Activated gamma-delta T cell treated with anti-CD3 and anti-CD28 coated beads, Interleukin-2, amount 50 U/mL, for 16 hours (primary cell): ENCODE results near the gene SAMD14.
A peak's percentile ranks its signal among the peaks of the same experiment; 100 is the strongest.

Source experiments
- DNase-seq: peaks from one replicate; pipeline ENCODE4 v3.0.0-alpha.2; 2020; ENCODE audit warnings: low read depth

The SAMD14 gene

DNA sequence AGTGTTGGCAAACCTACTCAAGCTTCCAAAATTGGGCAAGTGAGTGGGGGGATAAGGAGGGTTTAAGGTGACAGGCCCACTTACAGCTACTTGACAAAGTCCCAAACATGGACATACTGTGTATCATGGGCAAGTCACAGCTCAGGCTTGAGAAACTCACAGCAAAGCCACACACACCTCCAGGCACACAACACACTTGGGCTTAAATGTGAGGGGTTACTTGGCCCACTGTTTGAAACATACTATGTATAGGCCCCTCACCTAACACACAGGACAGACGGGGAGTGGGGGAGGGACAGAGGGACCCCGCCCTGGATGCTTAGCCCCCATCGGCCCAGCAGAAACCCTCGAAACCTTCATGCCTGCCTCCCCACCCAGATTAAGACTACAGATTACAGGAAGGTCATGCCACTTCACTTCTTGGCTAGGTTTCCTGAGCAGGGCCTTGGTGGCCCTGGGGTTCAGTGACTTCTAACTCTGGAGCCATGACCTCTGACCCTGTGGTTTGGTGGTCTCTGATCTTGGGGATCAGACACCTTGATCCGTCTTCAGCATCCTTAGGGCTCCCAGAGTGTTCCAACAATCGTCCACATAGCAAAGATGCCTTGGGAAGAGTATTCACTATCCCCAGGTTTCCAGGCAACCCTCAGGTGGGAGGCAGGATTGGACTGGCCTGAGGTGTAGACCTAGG is 2.3 kb upstream of the SAMD14 start:
- DNase-seq = no peak

DNA sequence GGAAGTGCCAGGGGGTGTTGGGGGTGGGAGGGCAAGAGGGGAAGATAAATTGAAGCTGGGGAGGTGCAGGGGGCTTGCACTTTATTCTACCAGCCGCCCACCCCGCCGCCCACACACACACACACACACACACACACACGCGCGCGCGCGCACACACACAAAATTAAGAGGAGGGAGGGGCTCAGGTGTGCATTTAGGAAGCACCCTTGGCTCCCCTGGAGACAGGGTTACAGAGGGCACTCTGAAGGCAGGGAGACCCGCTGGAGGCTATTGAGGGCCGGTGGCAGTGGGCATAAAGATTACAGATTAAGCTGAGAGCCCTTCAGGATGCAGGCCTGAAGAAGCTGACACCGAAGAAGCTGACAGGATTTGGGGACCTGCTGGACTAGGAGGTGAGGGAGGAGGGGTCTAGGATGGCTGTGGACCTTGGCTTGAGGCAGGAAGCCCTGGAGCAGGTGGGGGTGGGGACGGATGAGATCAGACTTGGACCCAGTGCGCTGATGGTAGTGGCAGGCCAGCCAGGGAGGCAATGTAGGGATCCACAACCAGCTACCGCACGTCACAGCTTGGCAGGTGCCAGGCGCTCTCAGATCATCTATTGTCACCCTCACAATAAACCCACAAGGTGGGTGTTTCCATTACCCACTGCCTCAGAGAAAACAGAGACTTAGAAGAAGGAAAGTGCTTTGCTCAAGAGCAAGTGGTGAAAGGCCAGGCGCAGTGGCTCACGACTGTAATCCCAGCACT is 772 bp upstream of the SAMD14 start:
- DNase-seq = no peak

DNA sequence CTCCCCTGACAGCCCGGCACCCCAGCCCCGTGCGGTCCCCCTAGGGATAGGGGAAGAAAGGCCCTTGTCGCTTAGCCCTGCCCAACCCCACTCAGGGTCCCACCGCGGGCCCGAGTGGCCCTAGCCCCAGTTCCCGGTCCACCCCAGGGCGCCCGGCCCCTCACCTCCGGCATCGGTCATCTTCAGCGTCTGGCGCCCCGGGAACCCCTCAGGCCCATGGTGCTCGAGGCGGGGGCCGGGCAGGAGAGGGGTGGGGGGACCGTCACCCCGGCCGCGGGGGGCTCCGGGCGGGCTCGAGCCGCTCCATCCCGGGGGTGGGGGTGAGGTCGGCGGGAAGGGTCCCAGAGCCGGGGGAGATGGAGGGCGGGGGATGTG is 620 bp downstream of the SAMD14 start:
- DNase-seq = no peak

DNA sequence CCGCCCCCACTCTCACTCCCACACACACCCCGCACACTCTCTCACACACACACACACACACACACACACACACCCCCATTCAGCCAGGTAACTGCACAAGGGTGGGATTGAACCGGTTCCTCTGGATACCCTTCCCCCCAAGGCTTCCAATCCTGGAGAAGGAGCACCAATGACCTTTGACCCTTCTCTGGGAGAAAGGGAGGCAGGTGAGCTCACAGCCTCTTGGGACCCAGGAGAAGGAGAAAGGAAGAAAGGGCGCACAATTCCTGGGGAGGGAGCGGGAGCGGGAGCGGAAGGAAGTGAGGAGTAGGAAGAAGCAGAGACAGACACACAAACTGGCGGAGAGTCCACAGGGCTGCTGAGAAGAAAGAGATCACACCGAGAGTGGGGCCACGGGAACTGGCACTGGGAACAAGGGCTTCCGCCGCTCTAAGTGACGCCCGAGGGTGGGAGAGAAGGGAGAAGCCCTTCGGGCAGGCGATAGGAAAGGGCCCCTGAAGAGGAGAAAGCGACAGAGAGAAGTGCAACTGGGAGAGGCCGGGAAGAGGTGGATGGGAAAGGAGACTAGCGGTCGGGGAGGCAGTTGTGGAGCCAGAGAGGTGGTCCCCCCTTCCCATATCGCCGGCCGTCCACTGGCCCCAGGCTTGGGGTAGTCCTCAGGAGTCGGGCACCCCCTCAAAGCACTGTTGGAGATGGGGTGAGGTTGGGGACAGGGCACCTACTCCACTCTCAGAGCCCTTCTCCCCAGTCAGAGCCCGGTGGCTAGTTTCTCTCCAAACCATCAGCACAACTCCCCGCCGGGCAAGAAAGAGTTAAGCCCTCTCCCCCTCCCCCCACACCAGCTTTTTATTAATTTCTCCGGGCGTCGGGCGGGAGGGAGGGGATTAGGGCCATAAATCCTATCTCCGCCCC is 1.3 kb downstream of the SAMD14 start:
- no peak for DNase-seq

DNA sequence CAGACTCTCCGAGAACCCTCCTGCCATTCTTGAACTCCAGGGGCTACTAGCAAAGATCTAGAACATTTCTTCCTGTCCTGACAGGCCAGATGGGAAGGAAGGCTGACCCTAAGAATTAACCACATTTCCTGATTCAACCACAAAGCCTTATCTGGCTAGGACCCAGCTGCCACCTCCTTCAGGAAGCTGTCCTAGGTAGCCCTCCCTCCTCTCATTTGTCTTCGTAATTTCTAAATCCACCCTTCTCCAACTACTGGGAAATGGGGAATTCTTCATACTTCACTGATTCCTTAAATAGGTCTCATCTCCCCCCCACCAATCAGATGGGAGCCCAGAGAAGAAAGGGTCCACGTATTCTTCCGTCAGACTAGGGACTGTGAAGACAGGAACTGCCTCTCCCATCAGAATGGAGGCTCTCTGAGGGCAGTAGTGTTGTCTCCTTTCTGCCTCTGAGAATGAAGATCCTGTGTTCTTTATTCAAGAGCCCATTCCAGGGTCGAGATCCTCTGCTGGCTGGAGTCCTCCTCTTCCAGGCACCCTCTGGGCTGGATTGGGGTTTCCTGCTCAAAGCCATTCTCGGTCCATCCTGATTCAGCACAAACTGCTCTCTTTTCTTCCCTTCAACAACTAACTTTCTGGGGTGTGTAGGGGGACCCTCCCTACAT is 2.1 kb downstream of the SAMD14 start:
- no peak for DNase-seq

DNA sequence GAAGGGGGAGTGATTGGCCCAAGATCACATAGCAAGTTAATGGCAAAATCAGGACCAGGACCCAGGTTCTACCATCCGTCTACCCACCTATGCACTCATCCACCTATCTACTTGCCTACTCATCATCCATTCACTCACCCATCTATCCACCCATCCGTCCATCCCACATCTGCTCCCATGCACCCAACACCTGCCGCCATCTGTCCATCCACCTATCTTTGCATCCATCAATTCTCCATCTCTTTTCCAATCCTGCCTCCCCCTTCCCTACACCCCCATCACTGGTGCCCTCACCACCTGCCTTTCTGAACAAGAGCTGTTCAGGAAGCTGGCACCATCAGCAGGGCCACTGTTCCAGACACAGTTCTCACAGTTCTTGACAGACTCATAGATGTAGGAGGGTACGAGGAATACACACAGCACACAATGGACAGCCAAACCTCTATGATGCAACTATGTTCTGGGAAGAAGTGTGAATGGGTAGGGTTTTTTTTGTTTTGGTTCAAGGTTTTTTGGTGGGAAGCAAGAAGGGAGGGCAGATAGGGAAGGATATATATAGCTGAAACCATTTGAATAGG is 4.5 kb downstream of the SAMD14 start:
- DNase-seq = no peak

DNA sequence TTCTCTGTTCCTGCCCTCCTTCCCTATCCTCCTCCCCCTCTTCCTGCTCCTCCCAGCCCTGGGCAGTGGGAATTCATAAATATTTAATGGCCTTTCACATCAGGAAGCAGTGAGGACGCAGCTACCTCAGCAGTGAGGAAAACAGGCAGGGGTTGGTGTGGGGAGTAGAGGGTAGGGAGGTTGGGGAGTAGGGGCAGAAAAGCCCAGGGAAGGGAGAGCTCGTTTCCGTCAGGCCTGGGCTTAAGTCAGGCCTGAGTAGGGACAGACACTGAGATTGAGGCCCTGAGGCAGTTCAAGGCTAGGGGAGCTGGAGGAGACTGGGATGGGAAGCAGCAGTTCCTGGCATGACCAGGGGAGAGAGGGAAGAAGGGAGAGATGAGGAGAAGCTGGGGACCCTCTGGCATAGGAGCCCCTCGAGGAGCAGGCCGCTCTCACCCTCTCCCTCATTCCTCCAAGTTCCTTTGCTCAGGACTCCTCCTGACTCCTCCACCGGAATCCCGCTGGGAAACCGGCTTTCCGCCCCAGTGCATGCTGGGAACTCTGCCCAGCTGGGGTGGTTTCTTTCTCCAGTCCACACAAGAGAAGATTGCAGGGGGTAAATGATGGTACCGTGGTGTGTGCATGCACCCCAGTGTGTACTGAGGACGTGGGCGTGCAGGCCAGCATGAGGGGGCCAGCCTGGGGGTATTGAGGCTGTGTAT is 6.2 kb downstream of the SAMD14 start:
- DNase-seq = no peak

DNA sequence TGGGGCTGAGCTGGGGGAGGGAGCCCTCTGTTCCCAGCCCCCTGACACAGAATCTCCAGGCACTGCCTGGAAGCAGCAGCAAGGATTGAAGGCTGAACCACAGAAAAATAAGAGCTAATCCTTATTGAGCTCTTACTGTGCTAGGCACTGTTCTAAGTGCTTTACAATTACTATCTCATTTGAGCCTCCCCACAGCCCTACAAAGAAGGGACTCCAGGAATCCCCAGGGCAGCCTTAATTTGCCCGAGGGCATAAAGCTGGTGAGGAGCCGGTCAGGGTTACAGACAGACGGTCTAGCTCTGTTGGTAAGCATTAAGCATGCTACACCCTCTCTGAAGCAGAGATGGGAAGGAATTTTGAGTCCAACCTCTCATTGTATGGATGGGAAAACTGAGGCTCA is 7.0 kb downstream of the SAMD14 start:
- DNase-seq = no peak

DNA sequence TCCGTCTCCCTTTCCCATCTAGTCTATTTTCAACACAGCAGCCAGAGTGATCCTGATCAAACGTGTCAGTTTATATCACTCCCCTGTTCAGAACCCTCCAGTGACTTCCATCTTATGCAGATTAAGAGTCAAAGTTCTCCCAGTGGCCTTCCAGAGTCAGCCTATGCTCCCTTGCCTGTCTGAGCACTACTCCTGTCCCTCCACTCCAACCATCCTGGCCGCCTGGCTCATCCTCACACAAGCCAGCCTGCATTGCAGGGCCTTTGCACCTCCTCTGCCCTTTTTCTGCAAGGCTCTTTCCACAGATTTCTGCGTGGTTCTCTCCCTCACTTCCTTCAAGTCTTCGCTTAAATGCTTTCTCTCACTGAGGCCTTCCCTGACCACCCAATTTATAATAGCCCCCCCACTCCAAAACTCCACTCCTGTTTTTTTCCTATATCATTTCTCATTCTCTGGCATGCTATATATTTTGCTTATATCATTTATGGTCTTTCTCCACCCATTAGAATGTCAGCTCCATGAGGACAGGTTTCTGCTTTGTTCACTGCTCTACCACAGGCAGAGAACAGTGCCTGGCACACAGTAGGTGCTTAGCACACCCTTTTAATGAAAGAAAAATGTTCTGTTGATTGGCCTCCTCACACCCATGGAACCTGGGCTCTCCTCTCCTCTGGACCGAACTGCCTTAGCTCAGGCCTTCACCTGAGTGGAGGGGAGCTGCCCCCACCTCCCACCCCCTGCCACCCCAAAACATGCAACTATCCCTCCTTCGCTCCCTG is 9.3 kb downstream of the SAMD14 start:
- no peak for DNase-seq

DNA sequence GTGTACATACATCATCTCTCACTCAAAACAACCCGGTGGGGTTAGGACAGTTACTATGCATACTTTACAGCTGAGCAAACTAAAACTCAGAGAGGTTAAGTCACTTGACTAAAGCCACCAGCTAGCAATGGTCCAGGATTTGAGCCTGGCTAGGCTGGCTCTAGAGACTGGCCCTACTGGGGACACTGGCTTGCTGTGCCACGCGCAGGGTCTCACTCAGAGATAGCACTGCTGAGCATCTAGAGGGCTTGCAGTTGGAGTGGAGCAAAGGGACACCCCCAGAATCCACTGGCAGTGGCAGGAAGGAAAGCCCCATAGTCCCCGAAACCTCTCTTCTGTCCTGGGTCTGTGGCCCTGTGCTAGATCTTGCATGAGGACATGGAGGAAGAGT is 11.1 kb downstream of the SAMD14 start:
- no peak for DNase-seq

DNA sequence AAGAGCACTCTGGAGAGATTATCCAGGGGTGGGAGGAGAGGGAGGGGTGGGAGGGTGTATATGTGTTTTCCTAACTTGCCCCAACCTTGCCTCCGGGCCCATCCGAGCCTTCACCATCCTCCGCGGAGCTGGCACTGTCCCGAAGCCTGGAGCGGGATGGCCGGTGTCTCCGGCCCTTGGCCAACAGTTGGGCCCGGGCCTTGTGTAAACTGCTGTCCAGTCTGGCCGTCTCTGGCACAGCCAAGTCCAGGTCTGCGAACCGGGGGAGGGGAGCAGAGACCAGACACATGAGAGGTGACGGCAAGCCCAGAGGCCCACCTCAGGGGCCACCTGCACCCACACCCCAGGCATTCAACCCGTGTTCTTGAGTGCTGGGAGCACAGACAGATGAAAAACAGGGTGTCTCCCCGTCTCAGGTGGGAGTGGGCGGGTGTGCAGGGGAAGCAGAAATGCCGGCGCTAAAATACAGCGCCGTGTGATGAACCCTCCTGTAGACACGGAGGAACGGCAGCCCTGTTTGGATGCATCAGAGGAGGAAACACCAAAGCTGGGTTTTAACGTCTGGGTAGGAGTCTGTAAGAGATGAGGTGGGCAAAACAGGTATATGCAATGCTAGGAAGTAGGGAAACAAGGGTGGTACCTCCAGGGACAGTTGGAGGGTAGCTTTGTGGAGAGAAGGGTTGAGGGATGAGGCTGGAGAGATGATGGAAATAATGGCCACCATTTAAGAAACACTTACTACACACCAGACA is 11.7 kb downstream of the SAMD14 start:
- DNase-seq = no peak

DNA sequence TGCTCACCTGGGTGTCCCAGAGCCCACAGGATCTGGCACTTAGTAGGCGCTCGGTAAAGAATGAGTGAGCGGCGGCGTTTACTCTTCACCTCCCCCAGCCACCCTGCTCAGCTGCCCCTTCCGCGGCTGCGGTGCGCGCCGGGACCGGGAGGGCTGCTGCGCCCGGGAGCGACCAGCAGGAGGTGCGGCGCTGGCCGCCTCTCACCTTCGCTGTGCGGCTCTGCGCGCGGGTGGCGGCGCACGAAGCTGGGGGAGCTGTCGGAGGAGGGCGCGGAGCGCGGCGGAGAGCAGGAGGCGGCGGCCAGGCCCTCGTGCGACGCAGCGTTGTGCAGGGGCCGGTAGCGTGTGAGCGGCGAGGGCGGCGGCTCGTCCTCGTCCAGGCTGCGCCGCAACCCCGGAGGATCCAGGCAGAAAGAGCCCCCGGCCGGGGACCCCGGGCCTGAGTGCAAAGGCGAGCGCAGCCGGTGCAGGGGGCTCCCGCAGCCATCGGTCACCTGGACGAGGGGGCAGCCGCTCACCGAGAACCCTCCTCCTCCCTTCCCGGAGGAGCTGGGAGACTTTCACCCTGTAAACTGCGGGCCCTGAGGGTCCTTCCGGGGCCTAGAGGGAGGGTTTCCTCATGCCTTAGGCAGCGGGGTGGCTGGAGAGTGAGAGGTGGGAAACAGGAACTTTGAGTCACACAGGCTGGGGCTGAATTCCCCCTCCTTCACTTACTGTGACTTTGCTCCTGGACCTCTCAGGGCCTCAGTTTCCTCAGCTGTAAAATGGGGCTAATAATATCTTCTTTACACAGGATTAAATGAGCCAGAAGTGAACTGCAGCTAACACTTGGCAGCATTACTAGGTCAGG is 12.5 kb downstream of the SAMD14 start:
- DNase-seq = peak; percentile 35

DNA sequence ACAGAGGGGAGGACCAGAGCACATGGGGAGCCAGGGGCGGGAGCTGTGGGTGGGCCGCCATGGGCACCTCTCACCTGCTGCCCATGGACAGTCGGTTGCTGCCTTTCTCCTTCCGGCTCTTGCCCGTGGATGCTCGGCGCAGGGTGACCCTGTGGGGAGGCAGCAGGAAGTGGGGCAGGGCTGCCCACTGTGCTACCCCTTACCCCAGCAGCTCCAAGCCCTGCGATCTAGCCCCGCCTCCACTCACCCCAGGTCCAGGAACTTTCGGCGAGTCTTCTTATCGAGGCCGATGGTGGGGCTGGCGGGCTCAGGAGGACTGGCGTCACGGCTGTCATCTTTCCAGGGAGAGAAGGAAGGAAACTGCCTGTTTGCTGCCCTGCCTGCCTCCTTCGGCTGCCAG is 14.2 kb downstream of the SAMD14 start:
- no peak for DNase-seq

DNA sequence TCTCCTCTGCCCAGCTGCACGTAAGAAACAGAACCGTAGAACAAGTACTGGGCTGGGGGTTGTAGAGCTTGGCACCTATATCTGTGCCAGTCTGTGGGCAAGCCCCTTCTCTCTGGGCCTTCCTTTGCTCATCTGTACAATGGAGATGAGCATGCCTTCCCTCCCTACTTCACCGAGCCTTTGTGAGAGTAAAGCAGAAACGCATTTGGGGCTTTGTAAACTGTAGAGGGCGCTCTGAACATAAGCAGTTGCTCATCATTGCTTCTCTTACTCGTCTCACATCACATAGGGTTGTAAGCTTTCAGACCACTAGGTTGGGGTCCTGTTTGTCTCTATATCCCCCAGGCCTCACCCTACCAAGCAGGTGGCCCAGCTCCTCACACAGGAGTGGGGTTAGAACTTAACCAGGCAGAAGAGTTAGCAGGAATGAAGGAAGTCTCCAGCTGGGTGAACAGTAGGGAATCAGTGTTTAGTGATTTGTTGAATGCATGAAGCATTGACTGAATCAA is 15.1 kb downstream of the SAMD14 start:
- no peak for DNase-seq

DNA sequence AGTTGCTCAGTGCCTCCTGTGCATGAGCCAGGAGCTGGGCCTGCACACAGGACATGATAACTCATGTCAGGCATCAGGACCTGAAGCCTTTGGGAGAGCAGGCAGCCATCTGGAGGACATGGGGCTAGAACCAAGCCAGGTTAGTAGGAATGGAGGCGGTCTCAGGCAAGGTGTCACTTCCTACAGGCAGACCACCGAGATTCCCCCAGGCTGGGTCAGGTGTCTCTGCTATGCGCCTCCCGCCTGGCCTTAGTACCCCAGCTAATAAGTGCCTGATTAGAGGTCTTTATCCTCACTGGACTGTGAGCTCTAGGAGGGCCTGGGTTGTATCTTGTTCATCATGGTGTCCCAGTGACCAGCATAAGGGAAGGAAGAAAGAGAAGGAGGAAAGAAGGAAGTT is 15.6 kb downstream of the SAMD14 start:
- DNase-seq = no peak

DNA sequence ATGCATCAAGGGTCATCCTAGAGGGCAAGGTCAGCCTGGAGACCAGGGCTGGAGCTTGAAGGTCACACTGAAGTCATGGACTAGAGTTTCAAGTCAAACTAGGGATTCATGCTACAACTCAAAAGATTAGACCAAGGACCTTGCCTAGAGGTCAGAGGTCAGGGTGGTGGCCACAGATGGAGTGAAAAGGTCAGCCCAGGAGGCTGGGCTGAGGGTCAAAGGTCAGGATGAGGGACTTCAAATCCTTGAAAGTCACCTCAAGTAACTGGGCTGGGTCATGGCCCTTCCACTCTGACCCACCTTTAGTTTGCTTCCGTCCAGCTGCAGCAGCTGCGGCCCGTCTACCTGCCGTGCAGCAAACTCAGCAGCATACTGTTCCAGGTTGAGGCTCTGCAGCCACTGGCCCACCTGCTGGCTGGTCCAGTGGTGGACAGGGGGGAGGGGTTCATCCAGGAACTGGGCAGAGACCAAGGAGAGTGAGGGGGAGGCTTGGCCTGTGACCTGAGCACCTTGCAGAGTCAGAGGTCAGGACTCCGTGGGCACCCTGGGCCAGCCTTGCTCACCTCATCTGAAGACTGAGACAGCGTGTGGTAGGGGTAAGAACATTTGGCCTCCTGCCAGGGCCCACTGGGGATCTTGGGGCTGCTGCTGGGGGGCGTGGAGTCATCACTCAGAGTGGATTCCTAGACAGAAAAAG is 16.2 kb downstream of the SAMD14 start:
- DNase-seq = no peak

DNA sequence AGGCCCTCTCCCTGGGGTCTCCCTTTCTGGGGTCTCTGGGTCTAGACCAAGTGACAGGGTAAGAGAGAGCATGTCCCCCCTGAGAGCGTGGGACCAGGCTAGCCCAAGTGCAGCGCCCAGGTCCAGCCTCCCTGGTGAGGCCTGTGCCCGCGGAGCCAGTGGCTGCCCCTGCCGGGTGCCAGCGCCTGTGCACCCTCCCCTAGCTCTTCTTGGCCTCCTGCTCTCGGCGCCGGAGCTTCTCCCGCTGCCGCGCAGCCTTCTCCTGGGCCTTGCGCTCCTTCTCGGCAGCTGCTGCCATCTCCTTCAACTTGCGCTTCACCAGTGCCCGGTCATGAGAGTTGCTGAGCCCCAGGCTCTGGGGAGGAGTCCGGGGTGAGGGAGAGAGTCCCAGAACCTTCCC is 17.3 kb downstream of the SAMD14 start:
- no peak for DNase-seq
